T47D (cell line): ENCODE data around the gene KNTC1.
"Not testable (repeated sequence)": the region's sequence is repeated elsewhere in the genome, so short reads cannot be mapped to it uniquely, and the experiment has no call there.

Experiments used
- DNase-seq, 2 experiments: peaks; one replicate each; pipeline versions ENCODE4 v3.0.0 to v3.0.0-alpha.2; 2011 to 2012; ENCODE audit warnings: low read depth in 1 of 2, low spot score in 1 of 2
- JUND ChIP-seq: IDR thresholded peaks from 2 replicates; pipeline ENCODE4 v1.6.1; 2012; ENCODE audit warnings: low read depth
- in situ Hi-C: cut with HindIII; loops from 2 replicates; pipeline ENCODE4 v1.10.0; 2016; ENCODE audit warnings: low sequenced_read_pairs, low pct_unique_long_range_greater_than_20kb

Gene KNTC1

GRCh38 chr12:122500685-122501488, 26.2 kb upstream of the KNTC1 start, which contains the start of gene ZCCHC8:
Gene ZCCHC8 (minus strand): TSS chr12:122500932. CDS start chr12:122500840, 92 bp downstream.
- DNase-seq: peak; percentile 89 to 100
- in situ Hi-C loops: no loop called here

GRCh38 chr12:122501489-122501989, 25.5 kb upstream of the KNTC1 start:
- TF ChIP-seq JUND: no peak
- DNase-seq: no peak
- in situ Hi-C loops: no loop called here

More at GRCh38 chr12:122500685-122501488, 26.2 kb upstream of the KNTC1 start, which contains the start of gene ZCCHC8:
- no peak for TF ChIP-seq JUND

GRCh38 chr12:122503147-122503751, 23.8 kb upstream of the KNTC1 start:
- no peak for TF ChIP-seq JUND
- in situ Hi-C loops: no loop called here
- DNase-seq: no peak

- in situ Hi-C loops: no loop called here
- TF ChIP-seq JUND: no peak
- DNase-seq: no peak
Observed at GRCh38 chr12:122503783-122504590, 23.1 kb upstream of the KNTC1 start.

GRCh38 chr12:122505419-122506051, 21.5 kb upstream of the KNTC1 start:
- no peak for DNase-seq
- TF ChIP-seq JUND: no peak
- in situ Hi-C loops: no loop called here

GRCh38 chr12:122506393-122506938, 20.6 kb upstream of the KNTC1 start:
- TF ChIP-seq JUND: no peak
- in situ Hi-C loops: no loop called here

GRCh38 chr12:122508163-122508562, 18.9 kb upstream of the KNTC1 start:
- DNase-seq: no peak
- in situ Hi-C loops: no loop called here
- TF ChIP-seq JUND: no peak

More at GRCh38 chr12:122506393-122506938, 20.6 kb upstream of the KNTC1 start:
- DNase-seq: no peak

- DNase-seq, in situ Hi-C loops: not testable (repeated sequence)
Observed at GRCh38 chr12:122513028-122513427, 14.0 kb upstream of the KNTC1 start.

GRCh38 chr12:122513660-122514059, 13.4 kb upstream of the KNTC1 start:
- in situ Hi-C loops: no loop called here
- TF ChIP-seq JUND: no peak
- DNase-seq: no peak

- DNase-seq: no peak
- in situ Hi-C loops: no loop called here
- no peak for TF ChIP-seq JUND
Observed at GRCh38 chr12:122515275-122515674, 11.8 kb upstream of the KNTC1 start.

GRCh38 chr12:122516544-122517361, 10.3 kb upstream of the KNTC1 start:
- no peak for DNase-seq
- no peak for TF ChIP-seq JUND
- in situ Hi-C loops: no loop called here
